GM23248 (cell line): ENCODE results near the gene HLX. TPM values are rescaled to one million over a fixed set of nuclear protein-coding genes. Genes with fewer than 3 reads are reported as not detected.

Experiments used
- DNase-seq: peaks from one replicate; pipeline ENCODE4 v3.0.0-alpha.2; 2015
- H2AFZ ChIP-seq: fragments of 200-600 bp; sonication (generic); 2 replicates; pipeline ENCODE4 v1.6.1; 2016; ENCODE audit warnings: antibody characterized with exemption
- H3F3A ChIP-seq: fragments of 200-600 bp; sonication (generic); 2 replicates; pipeline ENCODE4 v1.6.1; 2016; ENCODE audit warnings: mild to moderate bottlenecking, antibody characterized with exemption, mixed run types; ENCODE audit not compliant: insufficient read depth
- H3K27ac ChIP-seq: fragments of 200-600 bp; sonication (generic); 2 replicates; pipeline ENCODE4 v1.5.1; 2016; ENCODE audit warnings: mild to moderate bottlenecking
- H3K27me3 ChIP-seq: fragments of 200-600 bp; sonication (generic); replicated peaks from 2 replicates; pipeline ENCODE4 v1.6.1; 2016; ENCODE audit warnings: mild to moderate bottlenecking; ENCODE audit not compliant: insufficient read depth
- H3K36me3 ChIP-seq: fragments of 200-600 bp; sonication (generic); 2 replicates; pipeline ENCODE4 v1.6.1; 2016; ENCODE audit warnings: low read depth, mild to moderate bottlenecking
- H3K4me1 ChIP-seq: fragments of 200-600 bp; sonication (generic); 2 replicates; pipeline ENCODE4 v1.6.1; 2016; ENCODE audit warnings: mild to moderate bottlenecking; ENCODE audit not compliant: insufficient read depth
- H3K4me2 ChIP-seq: fragments of 200-600 bp; sonication (generic); one replicate; pipeline ENCODE4 v1.6.1; 2016; ENCODE audit warnings: mild to moderate bottlenecking; ENCODE audit not compliant: unreplicated experiment
- H3K4me3 ChIP-seq: fragments of 200-600 bp; sonication (generic); 2 replicates; pipeline ENCODE4 v1.5.1; 2016; ENCODE audit warnings: mild to moderate bottlenecking
- H3K79me2 ChIP-seq: fragments of 200-600 bp; sonication (generic); 2 replicates; pipeline ENCODE4 v1.6.1; 2016; ENCODE audit warnings: mild to moderate bottlenecking; ENCODE audit not compliant: insufficient read depth
- H3K9ac ChIP-seq: fragments of 200-600 bp; sonication (generic); 2 replicates; pipeline ENCODE4 v1.6.1; 2016; ENCODE audit warnings: mild to moderate bottlenecking
- H3K9me2 ChIP-seq: fragments of 200-600 bp; sonication (generic); 2 replicates; pipeline ENCODE4 v1.6.1; 2016; ENCODE audit warnings: mixed run types, mild to moderate bottlenecking, moderate library complexity; ENCODE audit not compliant: insufficient read depth
- H3K9me3 ChIP-seq: fragments of 200-600 bp; sonication (generic); one replicate; pipeline ENCODE4 v1.6.1; 2017; ENCODE audit warnings: low read depth
- H4K20me1 ChIP-seq: fragments of 200-600 bp; sonication (generic); 2 replicates; pipeline ENCODE4 v1.6.0; 2016; ENCODE audit not compliant: insufficient read depth
- EZH2 ChIP-seq: fragments of 200-600 bp; sonication (generic); IDR thresholded peaks from 2 replicates; pipeline ENCODE4 v1.6.1; 2018; ENCODE audit warnings: antibody characterized with exemption, mild to moderate bottlenecking; ENCODE audit not compliant: insufficient read depth, poor library complexity, severe bottlenecking
- EZH2phosphoT487 ChIP-seq: fragments of 200-600 bp; sonication (generic); IDR thresholded peaks from 2 replicates; pipeline ENCODE4 v1.6.1; 2018; ENCODE audit warnings: antibody characterized with exemption, moderate library complexity, mild to moderate bottlenecking, low read depth; ENCODE audit not compliant: insufficient read depth
- WGBS, 2 experiments: methylation state at CpG; one replicate each; pipeline ENCODE4 v1.1.6; 2015 to 2017; ENCODE audit warnings: low lambda C conversion rate in 2 of 2, low coverage in 1 of 2; ENCODE audit errors: missing lambda C conversion rate in 2 of 2; 5-methylcytosine and 5-hydroxymethylcytosine counted together
- in situ Hi-C: fragments of 300-500 bp; cut with MboI; formaldehyde crosslinking; loops from 2 replicates; pipeline ENCODE4 v1.15.0; 2020
- polyA plus RNA-seq: library from polyadenylated mRNA; unstranded; fragments of >200 nt; fragmentation: Nextera tagmentation; extraction: Ambion mirVana; gene quantifications from 2 replicates; pipeline ENCODE4 v1.2.1, GENCODE V29; 2016
- total RNA-seq: library from RNA; depleted of rRNA; stranded (reverse); fragments of >200 nt; shearing (Covaris generic); gene quantifications from 2 replicates; pipeline ENCODE4 v1.2.3, GENCODE V29; 2014

HLX gene
- total and polyA plus RNA-seq, 2 experiments from 2014 or later: 20.0 to 24.2 TPM

DNA sequence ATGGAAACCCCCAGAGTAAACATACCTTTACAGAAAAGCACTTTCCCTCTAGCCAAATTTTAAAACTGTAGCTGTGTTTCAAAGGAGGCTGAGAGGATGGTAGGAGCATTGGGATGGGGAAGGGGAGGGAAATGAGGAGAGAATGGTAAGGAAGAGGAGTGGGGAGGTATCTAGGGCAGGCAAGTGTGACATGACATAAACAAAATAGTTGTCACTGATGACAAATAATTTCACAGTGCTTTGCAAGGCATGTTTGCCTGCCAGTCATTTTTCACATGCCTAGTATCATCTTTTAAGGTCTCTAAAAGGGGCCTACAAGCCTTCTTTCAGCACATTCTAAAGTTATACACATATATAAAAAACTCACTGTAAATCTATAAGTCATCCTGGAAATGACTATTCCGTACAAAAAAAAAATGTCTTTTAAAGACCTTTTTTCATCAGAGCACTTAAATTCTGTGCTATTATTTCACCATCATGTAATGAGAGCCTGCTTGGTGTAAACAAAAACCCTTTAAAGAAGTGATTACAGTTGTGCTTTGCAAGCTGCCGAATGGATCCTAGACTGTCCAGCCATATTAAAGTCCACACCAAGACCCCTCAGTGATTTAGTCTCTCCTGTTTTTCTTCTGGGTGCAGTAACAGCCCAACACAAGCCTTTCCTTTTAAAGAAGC, 38.4 kb downstream of the HLX start:
- DNase-seq: no peak
- Histone ChIP-seq H3K9me2 (no peaks in the 10 kb centered on the region), H3K27ac (no peak overlapping the region), H3K79me2 (no peaks in the 10 kb centered on the region), H4K20me1 (no peaks in the 10 kb centered on the region), H3K9me3 (no peaks in the 10 kb centered on the region), H3K9ac (no peak overlapping the region), H3K4me1 (no peaks in the 10 kb centered on the region), H3K4me3 (no peak overlapping the region), H3F3A (no peaks in the 10 kb centered on the region), H3K36me3 (no peaks in the 10 kb centered on the region), H3K4me2 (no peak overlapping the region), H3K27me3 (no peaks in the 10 kb centered on the region), H2AFZ (no peak overlapping the region)
- WGBS, 2 experiments: 81 to 83% methylated on average over 2 of the region's 2 CpGs
- in situ Hi-C loops: no loop called here
- TF ChIP-seq EZH2: no peak
- TF ChIP-seq EZH2phosphoT487: no peak

DNA sequence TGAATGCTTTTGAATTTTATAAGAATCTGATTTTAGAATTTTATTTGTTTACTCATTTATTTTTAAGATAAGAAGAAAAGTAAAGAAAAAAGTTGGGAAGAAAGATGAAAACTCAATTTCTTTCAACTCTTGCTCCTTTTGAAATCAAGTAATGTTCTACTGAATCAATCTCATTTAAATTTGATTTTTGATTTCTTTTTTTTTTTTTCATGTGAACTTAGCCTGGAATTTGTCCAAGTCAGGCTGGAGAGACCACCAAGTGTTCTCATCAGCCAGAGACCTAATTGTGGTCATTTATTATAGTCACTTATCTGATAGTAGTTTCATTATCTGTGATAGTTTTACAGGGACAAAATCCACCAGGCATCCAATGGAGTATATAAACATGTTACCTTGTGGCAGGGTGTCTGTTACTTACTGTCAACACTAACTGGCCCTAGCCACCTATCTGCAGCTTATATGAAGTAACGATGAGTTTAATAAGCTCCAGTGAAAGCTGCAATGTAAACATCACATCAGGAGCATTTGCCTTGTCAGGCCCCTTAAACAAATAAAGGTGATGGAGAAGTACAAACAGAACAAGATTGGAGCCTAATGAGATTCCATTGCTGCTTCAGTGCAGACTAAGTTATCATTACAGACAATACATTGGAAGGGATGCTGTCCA, 39.2 kb downstream of the HLX start:
- Histone ChIP-seq H3F3A (no peaks in the 10 kb centered on the region), H3K4me3 (no peak overlapping the region), H3K9ac (no peak overlapping the region), H3K4me2 (no peak overlapping the region), H3K27me3 (no peaks in the 10 kb centered on the region), H3K27ac (no peak overlapping the region), H2AFZ (no peak overlapping the region), H3K79me2 (no peaks in the 10 kb centered on the region), H3K9me2 (no peaks in the 10 kb centered on the region), H3K4me1 (no peaks in the 10 kb centered on the region), H3K36me3 (no peaks in the 10 kb centered on the region), H4K20me1 (no peaks in the 10 kb centered on the region), H3K9me3 (no peaks in the 10 kb centered on the region)
- WGBS, 2 experiments: 88 to 92% methylated on average over 1 of the region's 1 CpG
- DNase-seq: no peak
- in situ Hi-C loops: no loop called here
- no peak for TF ChIP-seq EZH2
- TF ChIP-seq EZH2phosphoT487: no peak

DNA sequence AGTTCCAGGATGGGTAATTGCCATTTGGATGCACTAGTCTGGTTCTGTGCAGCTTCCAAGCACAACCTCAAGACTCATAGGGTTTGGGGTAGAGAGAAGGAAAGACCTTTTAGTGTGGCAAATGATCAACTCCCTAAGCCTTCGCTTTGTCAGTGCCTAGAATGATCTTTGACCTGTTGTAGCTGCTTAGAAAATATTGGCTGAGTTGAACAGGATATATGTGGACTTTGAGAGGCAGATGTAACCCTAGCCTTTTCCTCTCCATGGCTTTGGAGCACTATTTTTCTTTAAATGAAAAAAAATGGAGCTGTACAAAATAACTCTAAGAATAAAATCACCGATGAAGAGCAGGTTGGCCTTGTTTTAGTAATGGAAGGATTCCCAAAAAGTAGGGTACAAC, 41.7 kb downstream of the HLX start:
- H3K9me3 ChIP-seq: no peaks in the 10 kb centered on the region
- no peaks in the 10 kb centered on the region for H3K9me2 ChIP-seq
- 91 to 95% methylated on average over 2 of the region's 2 CpGs for WGBS, 2 experiments
- H3K27me3 ChIP-seq: no peaks in the 10 kb centered on the region
- no peaks in the 10 kb centered on the region for H3K79me2 ChIP-seq
- peaks cover 10% of the 10 kb centered on the region for H3K4me1 ChIP-seq
- H2AFZ ChIP-seq: no peak overlapping the region
- in situ Hi-C loops: no loop called here
- H4K20me1 ChIP-seq: no peaks in the 10 kb centered on the region
- H3K4me2 ChIP-seq: no peak overlapping the region
- no peak overlapping the region for H3K4me3 ChIP-seq
- TF ChIP-seq EZH2phosphoT487 (no peak), EZH2 (no peak)
- no peaks in the 10 kb centered on the region for H3K36me3 ChIP-seq
- no peak for DNase-seq
- H3F3A ChIP-seq: peaks cover 19% of the 10 kb centered on the region
- H3K9ac ChIP-seq: no peak overlapping the region
- H3K27ac ChIP-seq: no peak overlapping the region

DNA sequence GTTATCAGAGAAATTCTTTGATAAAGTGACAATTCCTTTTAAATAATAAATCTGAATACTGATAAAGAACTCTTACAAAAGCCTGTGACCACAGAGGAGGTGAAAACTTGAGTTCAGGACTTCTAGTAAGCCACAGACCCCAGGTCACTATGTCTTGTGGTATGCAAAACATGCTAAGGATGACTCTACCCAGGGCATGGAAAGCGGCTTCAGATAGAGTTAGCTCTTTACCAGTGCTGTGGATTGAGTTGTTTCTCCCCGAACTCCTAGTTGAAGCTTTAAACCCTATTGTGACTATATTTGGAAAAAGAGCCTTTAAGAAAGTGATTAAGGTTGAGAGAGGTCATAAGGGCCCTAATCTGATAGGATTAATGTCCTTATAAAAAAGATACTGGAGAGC, 42.3 kb downstream of the HLX start:
- DNase-seq: no peak
- H4K20me1 ChIP-seq: no peaks in the 10 kb centered on the region
- in situ Hi-C loops: no loop called here

More for the DNA sequence above, 42.3 kb downstream of the HLX start:
- Histone ChIP-seq H3K4me3 (no peak overlapping the region), H3K27ac (no peak overlapping the region), H2AFZ (no peak overlapping the region), H3K4me2 (no peak overlapping the region), H3K9me2 (no peaks in the 10 kb centered on the region), H3K9me3 (no peaks in the 10 kb centered on the region), H3K9ac (no peak overlapping the region), H3K79me2 (no peaks in the 10 kb centered on the region), H3K4me1 (peaks cover 15% of the 10 kb centered on the region), H3K27me3 (no peaks in the 10 kb centered on the region), H3K36me3 (no peaks in the 10 kb centered on the region), H3F3A (peaks cover 24% of the 10 kb centered on the region)
- WGBS, 2 experiments: 94 to 96% methylated on average over 2 of the region's 2 CpGs
- TF ChIP-seq EZH2 (no peak), EZH2phosphoT487 (no peak)
